Measurements from ENCODE around the gene FLVCR1. TPM values are rescaled to one million over a fixed set of nuclear protein-coding genes. Genes with fewer than 3 reads are reported as not detected.
A peak's percentile ranks its signal among the peaks of the same experiment; 100 is the strongest.
"Not testable (repeated sequence)": the region's sequence is repeated elsewhere in the genome, so short reads cannot be mapped to it uniquely, and the experiment has no call there.

Gene FLVCR1
- polyA plus RNA-seq, 1 donor, result 36.3 TPM

DNA sequence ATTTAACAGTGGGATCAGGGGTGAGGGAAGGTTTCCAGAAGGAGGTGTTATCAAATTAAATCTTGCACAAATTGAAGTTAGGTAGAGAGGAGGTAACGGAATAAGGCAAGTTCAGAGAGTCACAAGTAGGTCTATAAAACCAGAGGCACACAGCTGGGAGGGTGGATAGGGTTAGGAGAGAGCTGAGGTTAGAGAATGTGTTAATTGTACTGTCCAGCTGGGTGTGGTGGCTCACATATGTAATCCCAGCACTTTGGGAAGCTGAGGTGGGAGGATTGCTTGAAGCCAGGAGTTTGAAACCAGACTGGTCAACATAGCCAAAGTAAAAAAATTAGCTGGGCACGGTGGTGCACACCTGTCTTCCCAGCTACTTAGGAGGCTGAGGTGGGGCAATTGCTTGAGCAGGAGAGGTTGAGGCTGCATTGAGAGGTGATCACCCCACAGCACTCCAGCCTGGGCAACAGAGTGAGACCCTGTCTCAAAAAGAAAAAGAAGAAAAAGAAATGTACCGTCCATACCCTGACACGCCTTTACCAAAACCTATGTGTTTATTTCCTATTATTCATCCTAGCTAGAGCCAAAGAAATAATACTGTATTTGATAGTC, 30.8 kb upstream of the FLVCR1 start:
- Histone ChIP-seq H3K4me3 (ENCODE audit: low read length) (no peak overlapping the region), H3K27ac (ENCODE audit: low read length) (peak overlapping the region; percentile 82), H3K9me3 (ENCODE audit: control insufficient read depth, low read depth, low read length) (peaks cover 27% of the 10 kb centered on the region), H3K4me1 (ENCODE audit: control insufficient read depth, insufficient read depth, low read length) (peaks cover 21% of the 10 kb centered on the region), H3K36me3 (ENCODE audit: control insufficient read depth, insufficient read depth, low read length) (no peaks in the 10 kb centered on the region), H3K27me3 (ENCODE audit: control insufficient read depth, insufficient read depth, low read length) (no peaks in the 10 kb centered on the region)
- WGBS (ENCODE audit: insufficient coverage, low lambda C conversion rate), result 100% methylated on average over 1 of the region's 4 CpGs
- DNase-seq, result no peak

DNA sequence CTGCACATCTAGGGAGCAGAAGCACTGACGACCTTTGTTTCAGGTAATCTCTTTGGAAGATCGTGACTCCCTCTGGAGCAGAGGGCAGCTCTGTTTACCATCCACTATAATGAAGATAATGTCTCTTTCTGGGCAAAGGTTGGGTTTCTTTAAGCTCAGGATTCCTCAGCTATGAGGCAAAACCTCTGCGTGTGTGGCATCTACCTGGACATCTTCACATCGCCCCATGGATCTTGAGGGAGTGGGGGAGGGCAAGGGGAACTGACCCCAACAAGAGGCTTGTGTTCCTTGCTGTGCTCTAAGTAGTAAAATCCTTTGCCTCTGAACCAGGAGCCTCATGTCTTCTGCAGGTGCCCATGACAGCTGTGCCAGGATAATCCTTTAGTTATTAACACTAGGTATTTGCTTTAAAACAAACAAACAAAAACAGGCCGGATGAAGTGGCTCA, 30.2 kb upstream of the FLVCR1 start:
- Histone ChIP-seq H3K4me3 (ENCODE audit: low read length) (no peak overlapping the region), H3K27ac (ENCODE audit: low read length) (peak overlapping the region; percentile 82), H3K9me3 (ENCODE audit: control insufficient read depth, low read depth, low read length) (peaks cover 27% of the 10 kb centered on the region), H3K4me1 (ENCODE audit: control insufficient read depth, insufficient read depth, low read length) (peaks cover 25% of the 10 kb centered on the region), H3K36me3 (ENCODE audit: control insufficient read depth, insufficient read depth, low read length) (no peaks in the 10 kb centered on the region), H3K27me3 (ENCODE audit: control insufficient read depth, insufficient read depth, low read length) (no peaks in the 10 kb centered on the region)
- DNase-seq, result peak; percentile 84 to 93
- WGBS (ENCODE audit: insufficient coverage, low lambda C conversion rate), result no CpG with 5 or more reads among the region's 5 CpGs

DNA sequence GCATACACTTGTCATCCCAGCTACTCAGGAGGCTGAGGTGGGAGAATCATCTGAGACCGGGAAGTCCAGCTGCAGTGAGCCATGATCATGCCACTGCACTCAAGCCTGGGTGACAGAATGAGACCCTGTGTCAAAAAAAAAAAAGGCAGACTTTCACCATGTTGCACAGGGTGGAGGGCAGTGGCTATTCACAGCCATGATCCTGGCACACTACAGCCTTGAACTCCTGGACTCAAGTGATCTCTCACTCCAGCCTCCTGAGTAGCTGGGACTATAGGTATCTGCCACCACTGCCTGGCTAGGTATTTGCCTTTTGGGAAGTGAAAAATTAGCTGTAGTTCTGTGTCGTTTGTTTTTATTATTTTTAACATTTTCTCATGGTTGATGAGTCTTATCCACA, 29.7 kb upstream of the FLVCR1 start:
- peak overlapping the region; percentile 77 for H3K27ac ChIP-seq (ENCODE audit: low read length)
- DNase-seq, result no peak
- H3K9me3 ChIP-seq (ENCODE audit: control insufficient read depth, low read depth, low read length), result peaks cover 27% of the 10 kb centered on the region
- no peaks in the 10 kb centered on the region for H3K36me3 ChIP-seq (ENCODE audit: control insufficient read depth, insufficient read depth, low read length)
- H3K4me3 ChIP-seq (ENCODE audit: low read length), result no peak overlapping the region
- H3K27me3 ChIP-seq (ENCODE audit: control insufficient read depth, insufficient read depth, low read length), result no peaks in the 10 kb centered on the region
- peaks cover 29% of the 10 kb centered on the region for H3K4me1 ChIP-seq (ENCODE audit: control insufficient read depth, insufficient read depth, low read length)
- 75% methylated on average over 1 of the region's 2 CpGs for WGBS (ENCODE audit: insufficient coverage, low lambda C conversion rate)

DNA sequence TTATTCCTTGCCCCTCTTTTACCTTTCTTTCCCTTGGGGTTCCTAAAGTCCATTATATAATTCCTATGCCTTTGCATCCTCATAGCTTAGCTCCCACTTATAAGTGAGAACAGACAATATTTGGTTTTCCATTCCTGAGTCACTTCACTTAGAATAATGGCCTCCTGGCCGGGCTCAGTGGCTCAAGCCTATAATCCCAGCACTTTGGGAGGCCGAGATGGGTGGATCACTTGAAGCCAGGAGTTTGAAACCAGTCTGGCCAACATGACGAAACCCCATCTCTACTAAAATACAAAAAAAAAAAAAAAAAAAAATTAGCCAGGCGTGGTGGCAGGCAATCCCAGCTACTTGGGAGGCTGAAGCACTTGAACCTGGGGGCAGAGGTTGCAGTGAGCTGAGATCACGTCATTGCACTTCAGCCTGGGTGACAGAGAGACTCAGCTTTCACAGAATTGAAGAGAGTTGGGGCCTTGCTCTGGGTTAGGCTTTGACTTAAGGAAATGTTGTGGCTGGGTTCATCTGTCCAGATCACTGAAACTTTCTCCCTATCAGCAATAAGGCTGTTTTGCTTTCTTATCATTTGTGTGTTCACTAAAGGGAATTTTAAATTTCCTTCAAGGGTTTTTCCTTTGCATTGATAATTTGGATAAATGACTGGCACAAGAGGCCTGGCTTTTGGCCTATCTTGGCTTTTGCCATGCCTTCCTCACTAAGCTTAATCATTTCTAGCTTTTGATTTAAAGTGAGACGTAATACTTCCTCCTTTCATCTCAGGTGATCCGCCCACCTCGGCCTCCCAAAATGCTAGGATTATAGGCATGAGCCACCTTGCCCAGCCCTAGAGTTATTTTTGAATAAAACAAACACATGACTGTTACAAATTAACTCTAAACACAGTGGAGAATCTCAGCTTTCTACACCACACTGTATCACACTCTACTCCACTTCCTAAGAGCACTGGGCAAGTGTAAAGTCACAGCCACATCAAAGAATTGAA, 24.6 kb upstream of the FLVCR1 start:
- peaks cover 26% of the 10 kb centered on the region for H3K4me1 ChIP-seq (ENCODE audit: control insufficient read depth, insufficient read depth, low read length)
- H3K27me3 ChIP-seq (ENCODE audit: control insufficient read depth, insufficient read depth, low read length); H3K4me3 ChIP-seq (ENCODE audit: low read length); H3K36me3 ChIP-seq (ENCODE audit: control insufficient read depth, insufficient read depth, low read length); H3K9me3 ChIP-seq (ENCODE audit: control insufficient read depth, low read depth, low read length): not testable (repeated sequence)
- H3K27ac ChIP-seq (ENCODE audit: low read length), result peak overlapping the region; percentile 83
- WGBS (ENCODE audit: insufficient coverage, low lambda C conversion rate), result no CpG with 5 or more reads among the region's 8 CpGs
- peak; percentile 88 to 93 for DNase-seq

DNA sequence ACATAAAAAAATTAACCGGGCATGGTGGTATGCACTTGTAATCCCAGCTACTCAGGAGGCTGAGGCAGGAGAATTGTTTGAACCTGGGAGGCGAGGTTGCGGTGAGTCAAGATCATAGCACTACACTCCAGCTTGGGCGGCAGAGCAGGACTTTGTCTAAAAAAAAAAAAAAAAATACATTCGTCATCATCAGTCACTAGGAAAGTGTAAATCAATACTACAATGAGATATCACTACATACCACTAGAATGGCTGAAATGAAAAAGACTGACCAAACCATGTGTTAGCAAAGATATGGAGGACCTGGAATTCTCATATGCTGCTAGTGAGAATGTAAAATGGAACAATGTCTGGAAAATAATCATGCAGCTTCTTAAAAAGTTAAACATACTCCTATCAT, 19.9 kb upstream of the FLVCR1 start:
- no peak overlapping the region for H3K27ac ChIP-seq (ENCODE audit: low read length)
- H3K36me3 ChIP-seq (ENCODE audit: control insufficient read depth, insufficient read depth, low read length), result no peaks in the 10 kb centered on the region
- no peaks in the 10 kb centered on the region for H3K9me3 ChIP-seq (ENCODE audit: control insufficient read depth, low read depth, low read length)
- no peaks in the 10 kb centered on the region for H3K27me3 ChIP-seq (ENCODE audit: control insufficient read depth, insufficient read depth, low read length)
- no peak overlapping the region for H3K4me3 ChIP-seq (ENCODE audit: low read length)
- no peak for DNase-seq
- no CpG with 5 or more reads among the region's 5 CpGs for WGBS (ENCODE audit: insufficient coverage, low lambda C conversion rate)
- peaks cover 12% of the 10 kb centered on the region for H3K4me1 ChIP-seq (ENCODE audit: control insufficient read depth, insufficient read depth, low read length)

DNA sequence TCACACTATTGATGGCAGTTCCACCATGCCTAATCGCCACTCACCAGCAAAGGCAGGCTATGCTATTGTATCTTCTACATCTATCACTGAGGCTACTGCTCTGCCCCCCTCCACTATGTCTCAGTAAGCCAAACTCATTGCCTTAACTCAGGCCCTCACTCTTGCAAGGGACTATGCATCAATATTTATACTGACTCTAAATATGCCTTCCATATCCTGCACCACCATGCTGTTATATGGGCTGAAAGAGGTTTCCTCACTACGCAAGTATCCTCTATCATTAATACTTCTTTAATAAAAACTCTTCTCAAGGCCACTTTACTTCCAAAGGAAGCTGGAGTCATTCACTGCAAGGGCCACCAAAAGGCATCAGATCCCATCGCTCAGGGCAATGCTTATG, 13.6 kb upstream of the FLVCR1 start:
- 100% methylated on average over 1 of the region's 3 CpGs for WGBS (ENCODE audit: insufficient coverage, low lambda C conversion rate)
- not testable (repeated sequence) for DNase-seq; H3K27ac ChIP-seq (ENCODE audit: low read length)

DNA sequence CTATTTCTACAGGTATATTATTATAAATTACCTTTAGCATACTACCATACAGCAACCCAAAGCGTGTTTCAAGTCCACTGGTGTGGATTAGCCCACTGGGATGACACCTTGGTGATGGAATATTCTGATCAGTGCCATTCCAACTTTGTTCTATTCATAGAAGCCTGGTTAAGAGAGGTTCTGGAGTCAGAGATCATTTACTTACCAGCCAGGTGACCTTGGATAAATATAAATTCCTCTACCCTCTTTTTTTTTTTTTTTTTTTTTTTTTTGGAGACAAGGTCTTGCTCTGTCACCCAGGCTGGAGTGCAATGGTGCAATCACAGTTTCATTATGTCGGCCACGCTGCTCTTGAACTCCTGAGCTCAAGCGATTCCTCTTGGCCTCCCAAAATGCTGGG, 10.5 kb upstream of the FLVCR1 start, which contains the start of gene SPATA45:
SPATA45 (minus strand) TSS at position 101 of the 400 bp plus-strand sequence. CDS start 11,500 bp downstream, outside the sequence.
- Histone ChIP-seq H3K9me3 (ENCODE audit: control insufficient read depth, low read depth, low read length) (no peaks in the 10 kb centered on the region), H3K27me3 (ENCODE audit: control insufficient read depth, insufficient read depth, low read length) (no peaks in the 10 kb centered on the region), H3K4me3 (ENCODE audit: low read length) (no peak within 1 kb of the TSS), H3K4me1 (ENCODE audit: control insufficient read depth, insufficient read depth, low read length) (no peaks in the 10 kb centered on the region), H3K36me3 (ENCODE audit: control insufficient read depth, insufficient read depth, low read length) (no peaks in the 10 kb centered on the region), H3K27ac (ENCODE audit: low read length) (no peak within 1 kb of the TSS)
- WGBS (ENCODE audit: insufficient coverage, low lambda C conversion rate), result no CpG with 5 or more reads among the region's 4 CpGs
- DNase-seq, result no peak

More for the DNA sequence above, 13.6 kb upstream of the FLVCR1 start:
- not testable (repeated sequence) for H3K4me3 ChIP-seq (ENCODE audit: low read length); H3K27me3 ChIP-seq (ENCODE audit: control insufficient read depth, insufficient read depth, low read length); H3K9me3 ChIP-seq (ENCODE audit: control insufficient read depth, low read depth, low read length); H3K36me3 ChIP-seq (ENCODE audit: control insufficient read depth, insufficient read depth, low read length); H3K4me1 ChIP-seq (ENCODE audit: control insufficient read depth, insufficient read depth, low read length)

DNA sequence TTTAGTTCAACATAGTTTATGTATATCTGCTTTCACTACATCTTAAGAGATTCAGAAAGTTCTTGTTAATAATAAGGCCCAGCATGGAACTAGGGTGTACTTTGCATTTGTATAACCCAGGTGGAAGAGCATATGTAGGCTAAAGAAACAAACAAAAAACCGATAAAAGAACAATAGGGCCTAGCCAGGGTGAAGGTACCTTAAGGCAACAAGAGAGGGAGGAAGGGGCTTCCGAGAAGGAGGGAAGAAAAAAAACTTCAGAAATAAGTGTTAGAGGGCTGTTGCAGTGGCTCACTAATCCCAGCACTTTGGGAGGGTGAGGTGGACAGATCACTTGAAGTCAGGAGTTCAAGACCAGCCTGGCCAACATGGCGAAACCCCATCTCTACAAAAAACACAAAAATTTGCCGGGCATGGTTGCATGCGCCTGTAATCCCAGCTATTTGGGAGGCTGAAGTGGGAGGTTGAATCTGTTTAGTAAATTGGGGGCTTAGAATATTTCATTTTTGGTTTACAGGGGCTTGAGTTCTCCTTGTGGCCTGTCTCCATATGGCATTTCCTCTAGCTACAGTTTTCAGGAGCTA, 5.9 kb upstream of the FLVCR1 start:
- Histone ChIP-seq H3K27ac (ENCODE audit: low read length) (no peak overlapping the region), H3K4me3 (ENCODE audit: low read length) (no peak overlapping the region), H3K27me3 (ENCODE audit: control insufficient read depth, insufficient read depth, low read length) (no peaks in the 10 kb centered on the region), H3K36me3 (ENCODE audit: control insufficient read depth, insufficient read depth, low read length) (no peaks in the 10 kb centered on the region), H3K4me1 (ENCODE audit: control insufficient read depth, insufficient read depth, low read length) (peaks cover 11% of the 10 kb centered on the region), H3K9me3 (ENCODE audit: control insufficient read depth, low read depth, low read length) (no peaks in the 10 kb centered on the region)
- no peak for DNase-seq
- WGBS (ENCODE audit: insufficient coverage, low lambda C conversion rate), result 79% methylated on average over 3 of the region's 5 CpGs

DNA sequence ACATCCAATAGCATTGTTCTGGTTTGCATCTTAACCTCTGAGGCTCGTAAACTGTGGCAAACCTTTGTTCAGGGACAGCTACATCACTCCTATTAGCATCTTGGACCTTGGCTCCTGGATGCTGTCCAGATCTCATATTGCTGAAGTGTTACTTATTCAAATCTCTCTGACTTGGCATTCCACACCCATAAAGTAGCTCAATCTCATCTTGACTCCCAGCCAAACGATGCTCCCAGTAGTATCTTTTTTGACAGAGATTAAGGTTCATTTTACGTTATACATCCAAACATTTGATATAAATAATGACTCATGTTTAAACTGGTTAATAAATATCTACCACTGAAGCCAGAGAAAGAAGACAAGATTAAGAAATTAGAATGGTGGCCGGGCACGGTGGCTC, 4.4 kb upstream of the FLVCR1 start:
- WGBS (ENCODE audit: insufficient coverage, low lambda C conversion rate), result 17% methylated on average over 1 of the region's 5 CpGs
- Histone ChIP-seq H3K4me3 (ENCODE audit: low read length) (no peak overlapping the region), H3K36me3 (ENCODE audit: control insufficient read depth, insufficient read depth, low read length) (no peaks in the 10 kb centered on the region), H3K4me1 (ENCODE audit: control insufficient read depth, insufficient read depth, low read length) (peaks cover 12% of the 10 kb centered on the region), H3K27me3 (ENCODE audit: control insufficient read depth, insufficient read depth, low read length) (no peaks in the 10 kb centered on the region), H3K27ac (ENCODE audit: low read length) (peak overlapping the region; percentile 34), H3K9me3 (ENCODE audit: control insufficient read depth, low read depth, low read length) (no peaks in the 10 kb centered on the region)
- peak; percentile 92 to 97 for DNase-seq

DNA sequence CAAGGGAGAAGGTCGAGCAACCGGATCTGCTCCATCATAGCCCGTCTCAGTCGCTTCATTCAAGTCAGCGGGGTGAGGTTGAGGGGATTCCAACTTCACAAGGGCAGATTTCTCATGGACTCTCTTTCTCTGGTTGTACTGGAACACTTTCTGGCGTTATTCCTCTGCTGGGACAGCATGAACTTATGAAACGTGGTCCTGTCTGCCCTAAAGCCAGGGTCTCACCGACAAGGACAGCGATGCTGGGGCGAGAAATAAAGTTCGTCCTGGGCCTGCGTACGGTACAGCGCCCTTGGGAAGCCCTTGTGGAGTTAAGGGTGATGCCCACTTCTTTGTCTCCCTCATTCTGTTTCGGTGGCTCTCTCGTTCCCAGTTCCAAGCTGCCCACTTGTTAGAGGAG, 1.3 kb upstream of the FLVCR1 start:
- Histone ChIP-seq H3K4me3 (ENCODE audit: low read length) (peak overlapping the region; percentile 95), H3K4me1 (ENCODE audit: control insufficient read depth, insufficient read depth, low read length) (peaks cover 22% of the 10 kb centered on the region), H3K9me3 (ENCODE audit: control insufficient read depth, low read depth, low read length) (no peaks in the 10 kb centered on the region), H3K27ac (ENCODE audit: low read length) (peak overlapping the region; percentile 93), H3K36me3 (ENCODE audit: control insufficient read depth, insufficient read depth, low read length) (no peaks in the 10 kb centered on the region), H3K27me3 (ENCODE audit: control insufficient read depth, insufficient read depth, low read length) (no peaks in the 10 kb centered on the region)
- DNase-seq, result no peak
- 100% methylated on average over 1 of the region's 16 CpGs for WGBS (ENCODE audit: insufficient coverage, low lambda C conversion rate)

Data from large intestine (tissue), 3 donors.